Measurements from ENCODE around the gene PPP1R14C.

DNA sequence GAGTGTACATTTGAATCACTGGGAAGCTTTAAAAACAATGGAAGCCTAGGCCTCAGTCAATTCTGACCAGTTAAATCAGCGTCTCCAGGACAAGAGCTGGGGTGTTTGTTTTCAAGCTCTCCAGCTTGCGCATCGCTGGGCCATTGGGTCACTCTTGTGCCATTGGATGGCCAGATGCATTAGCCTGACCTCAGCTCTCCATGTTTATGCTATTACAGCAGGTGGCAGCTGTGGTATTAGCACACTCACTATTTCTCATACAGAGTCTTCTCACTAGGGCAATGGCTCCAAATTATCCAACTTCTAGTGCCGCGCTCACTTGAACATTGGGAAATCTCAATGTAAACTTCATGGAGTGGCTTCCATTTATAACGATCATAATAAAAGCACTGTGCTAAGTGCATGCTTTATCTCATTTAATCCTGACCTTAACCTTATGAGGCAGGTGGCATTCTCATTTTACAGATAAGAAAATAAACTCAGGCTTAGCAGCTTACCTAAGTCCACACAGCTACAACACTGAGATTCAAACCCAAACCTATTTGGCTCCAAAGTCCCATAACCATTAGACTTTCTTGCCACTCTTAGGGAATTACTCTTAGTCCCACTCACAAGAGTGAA is 108.8 kb downstream of the PPP1R14C start:
- TF ChIP-seq POLR2A (IDR thresholded peaks at IDR 0.05) = no peak
- TF ChIP-seq, protein P1, sequence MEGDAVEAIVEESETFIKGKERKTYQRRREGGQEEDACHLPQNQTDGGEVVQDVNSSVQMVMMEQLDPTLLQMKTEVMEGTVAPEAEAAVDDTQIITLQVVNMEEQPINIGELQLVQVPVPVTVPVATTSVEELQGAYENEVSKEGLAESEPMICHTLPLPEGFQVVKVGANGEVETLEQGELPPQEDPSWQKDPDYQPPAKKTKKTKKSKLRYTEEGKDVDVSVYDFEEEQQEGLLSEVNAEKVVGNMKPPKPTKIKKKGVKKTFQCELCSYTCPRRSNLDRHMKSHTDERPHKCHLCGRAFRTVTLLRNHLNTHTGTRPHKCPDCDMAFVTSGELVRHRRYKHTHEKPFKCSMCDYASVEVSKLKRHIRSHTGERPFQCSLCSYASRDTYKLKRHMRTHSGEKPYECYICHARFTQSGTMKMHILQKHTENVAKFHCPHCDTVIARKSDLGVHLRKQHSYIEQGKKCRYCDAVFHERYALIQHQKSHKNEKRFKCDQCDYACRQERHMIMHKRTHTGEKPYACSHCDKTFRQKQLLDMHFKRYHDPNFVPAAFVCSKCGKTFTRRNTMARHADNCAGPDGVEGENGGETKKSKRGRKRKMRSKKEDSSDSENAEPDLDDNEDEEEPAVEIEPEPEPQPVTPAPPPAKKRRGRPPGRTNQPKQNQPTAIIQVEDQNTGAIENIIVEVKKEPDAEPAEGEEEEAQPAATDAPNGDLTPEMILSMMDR (IDR thresholded peaks at IDR 0.05) = no peak

Data from uterus (tissue), 2 donors.